Calu3 (cell line): ENCODE data around the gene SELENOF. TPM values are rescaled to one million over a fixed set of nuclear protein-coding genes. Genes with fewer than 3 reads are reported as not detected.
A peak's percentile ranks its signal among the peaks of the same experiment; 100 is the strongest.

Experiments
- BruUV-seq: library from RNA; stranded (reverse); fragments of 400-500 nt; replicated peaks from 2 replicates; lab custom pipeline; 2021; lab: Mats Ljungman, UMichigan
- CTCF ChIA-PET: fragments of 300-600 bp; sonication (Branson Sonifier 250); formaldehyde crosslinking; loops from one replicate; lab custom pipeline; 2022; ENCODE audit warnings: antibody characterized with exemption; lab: Charles Lee
- DNase-seq: peaks from one replicate; pipeline ENCODE4 v3.0.0; 2022
- H3K27ac Mint-ChIP-seq: one replicate; pipeline ENCODE4 v1.8.0; 2022; ENCODE audit warnings: mixed read lengths; ENCODE audit not compliant: unreplicated experiment
- H3K27me3 Mint-ChIP-seq: one replicate; pipeline ENCODE4 v1.8.0; 2022; ENCODE audit warnings: mixed read lengths; ENCODE audit not compliant: unreplicated experiment
- H3K36me3 Mint-ChIP-seq: one replicate; pipeline ENCODE4 v1.8.0; 2022; ENCODE audit warnings: mild to moderate bottlenecking, moderate library complexity, mixed read lengths; ENCODE audit not compliant: insufficient read depth, unreplicated experiment
- H3K4me1 Mint-ChIP-seq: one replicate; pipeline ENCODE4 v1.8.0; 2022; ENCODE audit warnings: mild to moderate bottlenecking, low read depth, mixed read lengths; ENCODE audit not compliant: unreplicated experiment
- H3K4me3 Mint-ChIP-seq: one replicate; pipeline ENCODE4 v1.8.0; 2022; ENCODE audit warnings: mild to moderate bottlenecking, low read depth, moderate library complexity, mixed read lengths; ENCODE audit not compliant: unreplicated experiment
- H3K9me3 Mint-ChIP-seq: one replicate; pipeline ENCODE4 v1.8.0; 2022; ENCODE audit warnings: low read depth, mixed read lengths; ENCODE audit not compliant: unreplicated experiment
- CTCF ChIP-seq: fragments of 200-600 bp; IDR thresholded peaks from one replicate; pipeline ENCODE4 v1.8.0; 2022; ENCODE audit warnings: antibody characterized with exemption; ENCODE audit not compliant: unreplicated experiment
- intact Hi-C: fragments of 100-400 bp; cut with micrococcal nuclease; formaldehyde crosslinking; loops from one replicate; pipeline ENCODE4 v1.10.0; 2022; ENCODE audit not compliant: unreplicated experiment
- total RNA-seq: library from RNA; stranded (reverse); gene quantifications from 2 replicates; pipeline ENCODE4 v1.2.3, GENCODE V29; 2022

Gene SELENOF
- total RNA-seq, 1 experiment from 2014 or later = 296 TPM

GRCh38 chr1:86860424-86860823 lies 53.5 kb downstream of the SELENOF start:
- Mint-ChIP-seq H3K27ac (no peak overlapping the region), H3K9me3 (no peaks in the 10 kb centered on the region), H3K4me1 (no peaks in the 10 kb centered on the region), H3K4me3 (no peak overlapping the region), H3K36me3 (no peaks in the 10 kb centered on the region), H3K27me3 (no peaks in the 10 kb centered on the region)
- CTCF ChIA-PET = no interaction called here
- intact Hi-C loops = no loop called here
- no peak for DNase-seq
- BruUV-seq = no TSS peak
- TF ChIP-seq CTCF = no peak

DNA sequence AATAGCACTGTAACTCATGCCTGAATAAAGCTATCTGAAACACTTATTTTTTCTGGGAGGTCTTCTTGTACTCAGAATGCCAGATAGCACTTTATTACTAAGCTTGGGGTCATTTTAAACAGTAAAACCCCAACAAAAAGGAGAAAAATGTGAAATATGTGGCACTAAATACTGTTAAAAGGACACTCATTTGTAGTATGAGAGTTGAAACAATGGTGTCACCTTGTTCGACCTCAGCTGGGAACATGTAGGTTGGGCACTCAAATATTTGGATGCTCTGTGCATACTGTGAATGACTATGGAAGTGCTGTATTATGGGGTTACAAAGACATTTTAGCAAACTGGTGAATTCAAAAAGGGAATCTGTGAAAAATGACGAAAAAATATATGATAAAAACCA lies 53.9 kb downstream of the SELENOF start:
- Mint-ChIP-seq H3K9me3 (no peaks in the 10 kb centered on the region), H3K36me3 (no peaks in the 10 kb centered on the region)
- CTCF ChIA-PET = interaction anchor here (0.7 kb wide), 1 partner anchor 9 kb away, joined by 5 read pairs; no protein-coding TSS in a partner anchor

DNA sequence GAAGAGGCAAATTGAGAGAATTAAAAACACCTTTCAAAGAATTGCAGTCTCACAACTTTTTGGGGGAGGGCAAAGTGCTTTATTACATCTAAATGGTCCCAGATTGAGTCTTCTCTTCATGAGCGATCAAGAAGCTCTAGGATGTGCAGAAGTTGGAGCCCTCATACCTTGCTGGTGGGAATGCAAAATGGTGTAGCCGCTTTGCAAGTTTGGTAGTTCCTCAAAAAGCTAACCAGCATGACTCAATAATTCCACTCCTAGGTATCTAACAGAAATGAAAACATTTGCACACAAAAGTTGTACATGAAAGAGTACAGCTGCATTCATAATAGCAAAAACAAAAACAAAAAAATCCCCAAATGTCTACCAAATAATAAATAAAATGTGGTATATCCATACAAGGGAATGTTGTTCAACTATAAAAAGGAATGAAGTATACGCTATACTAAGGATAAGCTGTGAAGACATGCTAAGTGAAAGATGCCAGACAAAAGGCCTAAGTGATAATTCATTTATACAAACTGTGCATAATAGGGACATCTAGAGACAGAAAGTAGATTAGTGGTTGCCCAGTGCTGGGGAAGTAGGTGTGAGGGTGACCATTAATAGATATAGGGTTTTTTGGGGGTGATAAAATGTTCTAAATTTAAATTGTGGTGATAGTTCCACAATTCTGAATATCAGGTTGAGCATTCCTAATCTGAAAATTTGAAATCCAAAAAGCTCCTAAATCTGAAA lies 55.2 kb downstream of the SELENOF start:
- Mint-ChIP-seq H3K4me1 (no peaks in the 10 kb centered on the region), H3K27me3 (no peaks in the 10 kb centered on the region), H3K27ac (no peak overlapping the region), H3K4me3 (no peak overlapping the region), H3K9me3 (no peaks in the 10 kb centered on the region), H3K36me3 (no peaks in the 10 kb centered on the region)
- TF ChIP-seq CTCF = no peak
- intact Hi-C loops = no loop called here
- no peak for DNase-seq
- BruUV-seq = no TSS peak
- CTCF ChIA-PET = interaction anchor here (0.7 kb wide), 1 partner anchor 19 kb away, joined by 3 read pairs; no protein-coding TSS in a partner anchor

More for the DNA sequence above, 53.9 kb downstream of the SELENOF start:
- Mint-ChIP-seq H3K4me3 (no peak overlapping the region), H3K27ac (no peak overlapping the region), H3K4me1 (no peaks in the 10 kb centered on the region), H3K27me3 (no peaks in the 10 kb centered on the region)
- no TSS peak for BruUV-seq
- intact Hi-C loops = no loop called here
- no peak for DNase-seq
- no peak for TF ChIP-seq CTCF

DNA sequence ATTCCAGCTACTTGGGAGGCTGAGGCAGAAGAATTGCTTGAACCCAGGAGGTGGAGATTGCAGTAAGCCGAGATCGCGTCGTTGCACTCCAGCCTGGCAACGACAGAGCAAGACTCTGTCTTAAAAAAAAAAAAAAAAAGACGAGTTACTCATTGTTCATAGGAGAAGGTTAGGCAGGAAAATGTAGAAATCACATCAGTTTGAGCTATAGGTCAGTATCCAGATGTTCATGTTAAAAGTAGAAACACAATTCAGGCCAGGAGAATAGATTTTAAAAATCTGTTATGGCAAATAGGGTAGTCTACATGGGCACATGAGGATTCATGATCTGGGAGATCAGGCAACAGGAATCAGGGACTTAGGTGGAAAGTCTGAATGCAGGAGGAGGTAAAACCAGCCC lies 57.7 kb downstream of the SELENOF start:
- no peak for DNase-seq
- Mint-ChIP-seq H3K9me3 (no peaks in the 10 kb centered on the region), H3K27ac (no peak overlapping the region), H3K4me3 (no peak overlapping the region), H3K4me1 (peaks cover 8% of the 10 kb centered on the region), H3K36me3 (no peaks in the 10 kb centered on the region), H3K27me3 (no peaks in the 10 kb centered on the region)
- BruUV-seq = TSS peak; percentile 21
- CTCF ChIA-PET = no interaction called here
- no peak for TF ChIP-seq CTCF
- intact Hi-C loops = no loop called here
